ENCODE results near the gene CACNA1C.

Gene CACNA1C

GRCh38 chr12:2463719-2464118 is 410.9 kb downstream of the CACNA1C start:
- H2AFZ ChIP-seq (ENCODE audit: low read length, unreplicated experiment) = no peak overlapping the region
- no peak overlapping the region for H3K4me3 ChIP-seq (ENCODE audit: low read depth, low read length)
- no peaks in the 10 kb centered on the region for H3K27me3 ChIP-seq (ENCODE audit: insufficient read depth, low read length)
- no peaks in the 10 kb centered on the region for H3K4me1 ChIP-seq (ENCODE audit: control insufficient read depth, insufficient read depth, low read length, unreplicated experiment)
- no peaks in the 10 kb centered on the region for H3K79me2 ChIP-seq (ENCODE audit: control insufficient read depth, insufficient read depth, low read length, unreplicated experiment)
- no peaks in the 10 kb centered on the region for H3K36me3 ChIP-seq (ENCODE audit: insufficient read depth, low read length)
- H3K27ac ChIP-seq (ENCODE audit: low read depth, low read length) = no peak overlapping the region

- Histone ChIP-seq H3K4me1 (ENCODE audit: control insufficient read depth, insufficient read depth, low read length, unreplicated experiment) (no peaks in the 10 kb centered on the region), H3K79me2 (ENCODE audit: control insufficient read depth, insufficient read depth, low read length, unreplicated experiment) (no peaks in the 10 kb centered on the region), H3K27me3 (ENCODE audit: insufficient read depth, low read length) (no peaks in the 10 kb centered on the region), H3K4me3 (ENCODE audit: low read depth, low read length) (no peak overlapping the region), H3K36me3 (ENCODE audit: insufficient read depth, low read length) (no peaks in the 10 kb centered on the region), H3K27ac (ENCODE audit: low read depth, low read length) (no peak overlapping the region), H2AFZ (ENCODE audit: low read length, unreplicated experiment) (no peak overlapping the region)
These were observed 412.9 kb downstream of the CACNA1C start for GRCh38 chr12:2465681-2466080.

- no peaks in the 10 kb centered on the region for H3K36me3 ChIP-seq (ENCODE audit: insufficient read depth, low read length)
- no peak overlapping the region for H3K27ac ChIP-seq (ENCODE audit: low read depth, low read length)
These were observed 413.4 kb downstream of the CACNA1C start for GRCh38 chr12:2466211-2466610.

GRCh38 chr12:2467447-2468195 is 414.8 kb downstream of the CACNA1C start:
- no peak overlapping the region for H2AFZ ChIP-seq (ENCODE audit: low read length, unreplicated experiment)
- no peaks in the 10 kb centered on the region for H3K27me3 ChIP-seq (ENCODE audit: insufficient read depth, low read length)
- H3K4me1 ChIP-seq (ENCODE audit: control insufficient read depth, insufficient read depth, low read length, unreplicated experiment) = no peaks in the 10 kb centered on the region
- no peak overlapping the region for H3K4me3 ChIP-seq (ENCODE audit: low read depth, low read length)
- H3K27ac ChIP-seq (ENCODE audit: low read depth, low read length) = no peak overlapping the region
- no peaks in the 10 kb centered on the region for H3K36me3 ChIP-seq (ENCODE audit: insufficient read depth, low read length)
- no peaks in the 10 kb centered on the region for H3K79me2 ChIP-seq (ENCODE audit: control insufficient read depth, insufficient read depth, low read length, unreplicated experiment)

More at GRCh38 chr12:2466211-2466610, 413.4 kb downstream of the CACNA1C start:
- Histone ChIP-seq H3K27me3 (ENCODE audit: insufficient read depth, low read length) (no peaks in the 10 kb centered on the region), H2AFZ (ENCODE audit: low read length, unreplicated experiment) (no peak overlapping the region), H3K4me3 (ENCODE audit: low read depth, low read length) (no peak overlapping the region), H3K79me2 (ENCODE audit: control insufficient read depth, insufficient read depth, low read length, unreplicated experiment) (no peaks in the 10 kb centered on the region), H3K4me1 (ENCODE audit: control insufficient read depth, insufficient read depth, low read length, unreplicated experiment) (no peaks in the 10 kb centered on the region)

- Histone ChIP-seq H3K36me3 (ENCODE audit: insufficient read depth, low read length) (no peaks in the 10 kb centered on the region), H3K4me3 (ENCODE audit: low read depth, low read length) (no peak overlapping the region), H3K27ac (ENCODE audit: low read depth, low read length) (no peak overlapping the region), H2AFZ (ENCODE audit: low read length, unreplicated experiment) (no peak overlapping the region), H3K79me2 (ENCODE audit: control insufficient read depth, insufficient read depth, low read length, unreplicated experiment) (no peaks in the 10 kb centered on the region), H3K4me1 (ENCODE audit: control insufficient read depth, insufficient read depth, low read length, unreplicated experiment) (no peaks in the 10 kb centered on the region), H3K27me3 (ENCODE audit: insufficient read depth, low read length) (no peaks in the 10 kb centered on the region)
These were observed 423.2 kb downstream of the CACNA1C start for GRCh38 chr12:2475984-2476383.

- Histone ChIP-seq H3K4me3 (ENCODE audit: low read depth, low read length) (no peak overlapping the region), H3K36me3 (ENCODE audit: insufficient read depth, low read length) (no peaks in the 10 kb centered on the region), H3K4me1 (ENCODE audit: control insufficient read depth, insufficient read depth, low read length, unreplicated experiment) (no peaks in the 10 kb centered on the region), H3K27me3 (ENCODE audit: insufficient read depth, low read length) (no peaks in the 10 kb centered on the region), H3K27ac (ENCODE audit: low read depth, low read length) (no peak overlapping the region), H2AFZ (ENCODE audit: low read length, unreplicated experiment) (no peak overlapping the region), H3K79me2 (ENCODE audit: control insufficient read depth, insufficient read depth, low read length, unreplicated experiment) (no peaks in the 10 kb centered on the region)
These were observed 424.4 kb downstream of the CACNA1C start for GRCh38 chr12:2477009-2477766.

GRCh38 chr12:2479851-2480535 is 427.2 kb downstream of the CACNA1C start:
- no peak overlapping the region for H3K27ac ChIP-seq (ENCODE audit: low read depth, low read length)
- H2AFZ ChIP-seq (ENCODE audit: low read length, unreplicated experiment) = no peak overlapping the region
- H3K27me3 ChIP-seq (ENCODE audit: insufficient read depth, low read length) = no peaks in the 10 kb centered on the region
- H3K4me3 ChIP-seq (ENCODE audit: low read depth, low read length) = no peak overlapping the region
- no peaks in the 10 kb centered on the region for H3K79me2 ChIP-seq (ENCODE audit: control insufficient read depth, insufficient read depth, low read length, unreplicated experiment)
- no peaks in the 10 kb centered on the region for H3K36me3 ChIP-seq (ENCODE audit: insufficient read depth, low read length)
- H3K4me1 ChIP-seq (ENCODE audit: control insufficient read depth, insufficient read depth, low read length, unreplicated experiment) = no peaks in the 10 kb centered on the region

GRCh38 chr12:2481346-2481745 is 428.6 kb downstream of the CACNA1C start:
- Histone ChIP-seq H3K79me2 (ENCODE audit: control insufficient read depth, insufficient read depth, low read length, unreplicated experiment) (no peaks in the 10 kb centered on the region), H3K27me3 (ENCODE audit: insufficient read depth, low read length) (no peaks in the 10 kb centered on the region), H2AFZ (ENCODE audit: low read length, unreplicated experiment) (no peak overlapping the region), H3K4me3 (ENCODE audit: low read depth, low read length) (no peak overlapping the region), H3K4me1 (ENCODE audit: control insufficient read depth, insufficient read depth, low read length, unreplicated experiment) (no peaks in the 10 kb centered on the region), H3K27ac (ENCODE audit: low read depth, low read length) (no peak overlapping the region), H3K36me3 (ENCODE audit: insufficient read depth, low read length) (no peaks in the 10 kb centered on the region)

GRCh38 chr12:2481951-2482350 is 429.2 kb downstream of the CACNA1C start:
- no peaks in the 10 kb centered on the region for H3K27me3 ChIP-seq (ENCODE audit: insufficient read depth, low read length)
- no peaks in the 10 kb centered on the region for H3K79me2 ChIP-seq (ENCODE audit: control insufficient read depth, insufficient read depth, low read length, unreplicated experiment)
- no peak overlapping the region for H2AFZ ChIP-seq (ENCODE audit: low read length, unreplicated experiment)
- no peak overlapping the region for H3K4me3 ChIP-seq (ENCODE audit: low read depth, low read length)
- H3K27ac ChIP-seq (ENCODE audit: low read depth, low read length) = no peak overlapping the region
- no peaks in the 10 kb centered on the region for H3K4me1 ChIP-seq (ENCODE audit: control insufficient read depth, insufficient read depth, low read length, unreplicated experiment)
- H3K36me3 ChIP-seq (ENCODE audit: insufficient read depth, low read length) = no peaks in the 10 kb centered on the region

- Histone ChIP-seq H3K4me3 (ENCODE audit: low read depth, low read length) (no peak overlapping the region), H3K27me3 (ENCODE audit: insufficient read depth, low read length) (no peaks in the 10 kb centered on the region), H3K36me3 (ENCODE audit: insufficient read depth, low read length) (no peaks in the 10 kb centered on the region), H2AFZ (ENCODE audit: low read length, unreplicated experiment) (no peak overlapping the region), H3K79me2 (ENCODE audit: control insufficient read depth, insufficient read depth, low read length, unreplicated experiment) (no peaks in the 10 kb centered on the region), H3K4me1 (ENCODE audit: control insufficient read depth, insufficient read depth, low read length, unreplicated experiment) (no peaks in the 10 kb centered on the region), H3K27ac (ENCODE audit: low read depth, low read length) (no peak overlapping the region)
These were observed 430.3 kb downstream of the CACNA1C start for GRCh38 chr12:2482938-2483660.
